ENCODE data around the gene CCDC27.

CCDC27 gene

GRCh38 chr1:3712573-3713535, 39.4 kb upstream of the CCDC27 start:
- peaks cover 18% of the 10 kb centered on the region for H3K27me3 ChIP-seq (ENCODE audit: insufficient read depth, poor library complexity, severe bottlenecking)
- DNase-seq (ENCODE audit: low read depth in 1 of 2, low spot score in 1 of 2): no peak

GRCh38 chr1:3713840-3714239, 38.4 kb upstream of the CCDC27 start:
- Histone ChIP-seq H3K27ac (replicated peaks) (no peak overlapping the region), H3K27me3 (ENCODE audit: insufficient read depth, poor library complexity, severe bottlenecking) (peaks cover 8% of the 10 kb centered on the region), H3K4me3 (replicated peaks; ENCODE audit: insufficient read depth, low read length) (no peak overlapping the region)
- TF ChIP-seq, protein P1, sequence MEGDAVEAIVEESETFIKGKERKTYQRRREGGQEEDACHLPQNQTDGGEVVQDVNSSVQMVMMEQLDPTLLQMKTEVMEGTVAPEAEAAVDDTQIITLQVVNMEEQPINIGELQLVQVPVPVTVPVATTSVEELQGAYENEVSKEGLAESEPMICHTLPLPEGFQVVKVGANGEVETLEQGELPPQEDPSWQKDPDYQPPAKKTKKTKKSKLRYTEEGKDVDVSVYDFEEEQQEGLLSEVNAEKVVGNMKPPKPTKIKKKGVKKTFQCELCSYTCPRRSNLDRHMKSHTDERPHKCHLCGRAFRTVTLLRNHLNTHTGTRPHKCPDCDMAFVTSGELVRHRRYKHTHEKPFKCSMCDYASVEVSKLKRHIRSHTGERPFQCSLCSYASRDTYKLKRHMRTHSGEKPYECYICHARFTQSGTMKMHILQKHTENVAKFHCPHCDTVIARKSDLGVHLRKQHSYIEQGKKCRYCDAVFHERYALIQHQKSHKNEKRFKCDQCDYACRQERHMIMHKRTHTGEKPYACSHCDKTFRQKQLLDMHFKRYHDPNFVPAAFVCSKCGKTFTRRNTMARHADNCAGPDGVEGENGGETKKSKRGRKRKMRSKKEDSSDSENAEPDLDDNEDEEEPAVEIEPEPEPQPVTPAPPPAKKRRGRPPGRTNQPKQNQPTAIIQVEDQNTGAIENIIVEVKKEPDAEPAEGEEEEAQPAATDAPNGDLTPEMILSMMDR (IDR thresholded peaks at IDR 0.05; ENCODE audit: insufficient read depth, low read length): no peak
- TF ChIP-seq SPI1 (IDR thresholded peaks at IDR 0.05; ENCODE audit: borderline replicate concordance, low read depth): no peak
- no peak for TF ChIP-seq POLR2AphosphoS5 (IDR thresholded peaks at IDR 0.05; ENCODE audit: low read depth)
- no peak for TF ChIP-seq GABPA (IDR thresholded peaks at IDR 0.05; ENCODE audit: low read depth)
- TF ChIP-seq REST (IDR thresholded peaks at IDR 0.05; ENCODE audit: insufficient replicate concordance, low read depth): no peak
- no peak for DNase-seq (ENCODE audit: low read depth in 1 of 2, low spot score in 1 of 2)

More at GRCh38 chr1:3712573-3713535, 39.4 kb upstream of the CCDC27 start:
- no peak for TF ChIP-seq REST (IDR thresholded peaks at IDR 0.05; ENCODE audit: insufficient replicate concordance, low read depth)
- TF ChIP-seq, protein P1 (IDR thresholded peaks at IDR 0.05; ENCODE audit: insufficient read depth, low read length): no peak
- no peak for TF ChIP-seq POLR2AphosphoS5 (IDR thresholded peaks at IDR 0.05; ENCODE audit: low read depth)
- TF ChIP-seq SPI1 (IDR thresholded peaks at IDR 0.05; ENCODE audit: borderline replicate concordance, low read depth): no peak
- no peak for TF ChIP-seq GABPA (IDR thresholded peaks at IDR 0.05; ENCODE audit: low read depth)
- no peak overlapping the region for H3K4me3 ChIP-seq (replicated peaks; ENCODE audit: insufficient read depth, low read length)
- H3K27ac ChIP-seq (replicated peaks): no peak overlapping the region

- Histone ChIP-seq H3K27me3 (ENCODE audit: insufficient read depth, poor library complexity, severe bottlenecking) (peaks cover 5% of the 10 kb centered on the region), H3K27ac (replicated peaks) (no peak overlapping the region), H3K4me3 (replicated peaks; ENCODE audit: insufficient read depth, low read length) (no peak overlapping the region)
- no peak for TF ChIP-seq POLR2AphosphoS5 (IDR thresholded peaks at IDR 0.05; ENCODE audit: low read depth)
- no peak for TF ChIP-seq SPI1 (IDR thresholded peaks at IDR 0.05; ENCODE audit: borderline replicate concordance, low read depth)
- no peak for TF ChIP-seq REST (IDR thresholded peaks at IDR 0.05; ENCODE audit: insufficient replicate concordance, low read depth)
- TF ChIP-seq, protein P1 (IDR thresholded peaks at IDR 0.05; ENCODE audit: insufficient read depth, low read length): no peak
- no peak for TF ChIP-seq GABPA (IDR thresholded peaks at IDR 0.05; ENCODE audit: low read depth)
- no peak for DNase-seq (ENCODE audit: low read depth in 1 of 2, low spot score in 1 of 2)
Measured at GRCh38 chr1:3714284-3714741, 37.9 kb upstream of the CCDC27 start.

Measured in HL-60 (cell line).